Erythroblast (primary cell): Measurements from ENCODE around the gene CAMSAP1.

Source experiments
- GATA1 ChIP-seq: IDR thresholded peaks from 2 replicates; pipeline ENCODE4 v1.6.1; 2011; ENCODE audit warnings: low read depth, mild to moderate bottlenecking, control low read depth, low read length, moderate library complexity
- POLR2A ChIP-seq: IDR thresholded peaks from 2 replicates; pipeline ENCODE4 v1.6.1; 2011; ENCODE audit warnings: mild to moderate bottlenecking, low read length

GRCh38 chr9:135874859-135875258, 32.5 kb downstream of the CAMSAP1 start:
- TF ChIP-seq POLR2A, result no peak
- no peak for TF ChIP-seq GATA1
